ENCODE data around the gene LRRC1. TPM values are rescaled to one million over a fixed set of nuclear protein-coding genes. Genes with fewer than 3 reads are reported as not detected.

LRRC1 gene
- total and polyA plus RNA-seq, 10 of the 15 experiments (the other 5 are each of a cell fraction or from before 2014, with no cell fraction given): 0.35 to 9.3 (median 0.63) TPM

DNA sequence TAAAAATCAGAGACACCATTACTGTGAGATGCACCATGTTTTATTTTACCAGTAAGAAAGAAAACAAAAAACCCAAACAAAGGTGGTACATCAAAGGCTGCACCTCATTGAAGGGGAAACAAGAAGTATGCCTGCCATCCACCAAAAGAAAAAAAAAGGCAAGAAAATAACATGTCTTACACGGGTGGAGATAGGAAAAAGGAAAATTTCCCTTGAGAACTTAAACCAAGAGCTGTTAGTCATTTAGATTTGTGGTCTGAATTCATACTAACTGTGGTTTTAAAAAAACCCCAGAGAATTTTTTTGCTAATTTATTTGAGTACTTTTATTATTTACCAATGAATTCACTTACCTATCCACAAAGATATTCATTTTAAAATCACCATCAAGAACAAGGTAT is 144.0 kb downstream of the LRRC1 start:
- ChIA-PET POLR2A (no interaction called here), CTCF (interaction anchor here (0.9 kb wide), 1 partner anchor 17 kb away, joined by 3 read pairs; no protein-coding TSS in a partner anchor), SMC1A (ENCODE audit: uncharacterized antibody, unreplicated experiment) (interaction anchor here (0.6 to 1.0 kb wide), 2 partner anchors 16 to 18 kb away, joined by 3 read pairs; no protein-coding TSS in a partner anchor), RAD21 (ENCODE audit: unreplicated experiment) (no interaction called here)
- H3K9me3 ChIP-seq (replicated peaks; ENCODE audit: control insufficient read depth, insufficient read depth, low read length): no peaks in the 10 kb centered on the region
- H3K27me3 ChIP-seq (replicated peaks in 1 of 2; ENCODE audit: control insufficient read depth in 2 of 2, insufficient read depth in 2 of 2, low read length in 1 of 2): no peaks in the 10 kb centered on the region
- intact Hi-C loops (cut with micrococcal nuclease; ENCODE audit: unreplicated experiment): no loop called here
- ATAC-seq (peak; percentile 74), DNase-seq (ENCODE audit: low read depth, low spot score) (no peak), FAIRE-seq (no peak)
- no peak overlapping the region for H2AFZ ChIP-seq (ENCODE audit: control insufficient read depth, low read depth, low read length)
- no TSS peak for BruUV-seq (replicated peaks)
- no peaks in the 10 kb centered on the region for H3K4me1 ChIP-seq (ENCODE audit: control insufficient read depth, insufficient read depth, low read length)
- H3K9ac ChIP-seq (ENCODE audit: control insufficient read depth, insufficient read depth, low read length): no peak overlapping the region
- no peaks in the 10 kb centered on the region for H4K20me1 ChIP-seq (ENCODE audit: control insufficient read depth, insufficient read depth)
- H3K4me2 ChIP-seq (ENCODE audit: control insufficient read depth, insufficient read depth): no peak overlapping the region
- WGBS (ENCODE audit: insufficient coverage, insufficient replicate concordance, low lambda C conversion rate, missing lambda C conversion rate): 0% methylated on average over 1 of the region's 1 CpG
- H3K79me2 ChIP-seq (ENCODE audit: control insufficient read depth, insufficient read depth, low read length): no peaks in the 10 kb centered on the region
- TF ChIP-seq CEBPB (IDR thresholded peaks at IDR 0.05; ENCODE audit: borderline replicate concordance in 1 of 2, low read depth in 2 of 2, low read length in 2 of 2): no peak
- TF ChIP-seq RAD51 (IDR thresholded peaks at IDR 0.05): no peak
- no peak for TF ChIP-seq RFX5 (IDR thresholded peaks at IDR 0.05; ENCODE audit: low read depth, low read length)
- no peak for TF ChIP-seq IRF4 (IDR thresholded peaks at IDR 0.05; ENCODE audit: low read depth, low read length)
- peak; percentile 22 to 37; a peak in 2 of 4 replicates for TF ChIP-seq IKZF2 (IDR thresholded peaks at IDR 0.05)
- 0 out of 2 replicates have a peak, but pooled peaks have one; percentile 25 for TF ChIP-seq MTA2 (IDR thresholded peaks at IDR 0.05; ENCODE audit: low read depth)
- no peak for TF ChIP-seq EGR1 (IDR thresholded peaks at IDR 0.05; ENCODE audit: borderline replicate concordance in 1 of 2, low read depth in 2 of 2, low read length in 2 of 2)
- TF ChIP-seq IRF3 (IDR thresholded peaks at IDR 0.05): no peak
- peak; percentile 26; the same call in 1 of the 2 replicates for TF ChIP-seq RELB (IDR thresholded peaks at IDR 0.05; ENCODE audit: low read depth)
- 0 out of 2 replicates have a peak, but pooled peaks have one; percentile 24 for TF ChIP-seq ZNF384 (IDR thresholded peaks at IDR 0.05; ENCODE audit: borderline replicate concordance, low read depth, low read length)
- no peak for TF ChIP-seq HDAC2 (IDR thresholded peaks at IDR 0.05)
- TF ChIP-seq ATF2 (IDR thresholded peaks at IDR 0.05; ENCODE audit: low read length): no peak
- peak; percentile 37; the same call in 1 of the 2 replicates for TF ChIP-seq RUNX3 (IDR thresholded peaks at IDR 0.05; ENCODE audit: low read length)
- no peak for TF ChIP-seq ZSCAN29 (IDR thresholded peaks at IDR 0.05)
- TF ChIP-seq NFXL1 (IDR thresholded peaks at IDR 0.05; ENCODE audit: borderline replicate concordance): no peak
- no peak overlapping the region for H3K4me3 ChIP-seq
- H3K27ac ChIP-seq (ENCODE audit: control insufficient read depth, insufficient read depth): no peak overlapping the region
- in situ Hi-C loops (cut with MboI): no loop called here
- no peaks in the 10 kb centered on the region for H3K36me3 ChIP-seq (ENCODE audit: control insufficient read depth in 2 of 2, insufficient read depth in 2 of 2, low read length in 1 of 2)

All from GM12878 (cell line).